Subcutaneous adipose tissue (tissue), 4 donors: ENCODE measurements around the gene EIF4E2. TPM values are rescaled to one million over a fixed set of nuclear protein-coding genes. Genes with fewer than 3 reads are reported as not detected.

Experiments
- total RNA-seq, 4 donors: library from RNA; depleted of rRNA; stranded (reverse); fragments of >200 nt; gene quantifications; one replicate each; pipeline ENCODE4 v1.1.0, GENCODE V29; 2016
- TF ChIP-seq, protein P1 (sequence below): fragments of 450-650 bp; IDR thresholded peaks from one replicate; pipeline ENCODE4 v1.5.1; 2016; ENCODE audit warnings: low read depth, mild to moderate bottlenecking, control low read depth, antibody characterized with exemption, moderate library complexity

Gene EIF4E2
- total RNA-seq, 4 donors from 2014 or later: 27.5 to 63.8 (median 35.0) TPM

DNA sequence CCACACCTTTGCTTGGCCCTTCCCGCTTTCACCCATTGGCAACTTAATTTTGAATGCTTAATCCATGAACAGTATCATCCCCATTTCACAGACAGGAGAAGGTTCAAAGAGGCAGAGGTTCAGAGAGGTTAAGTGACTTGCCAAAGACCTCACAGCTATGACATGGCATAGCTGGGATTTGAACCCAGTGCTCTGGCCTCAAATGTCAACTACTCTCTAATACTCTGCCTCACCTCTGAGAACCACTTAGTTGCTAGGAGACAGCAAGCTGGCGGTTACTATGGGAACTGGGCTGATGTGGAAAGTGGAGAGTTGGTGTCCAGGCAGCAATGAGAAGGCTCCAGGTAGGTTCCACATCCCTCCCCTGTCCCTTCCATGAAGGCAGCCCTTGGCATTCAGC, 46.1 kb upstream of the EIF4E2 start:
- TF ChIP-seq, protein P1, sequence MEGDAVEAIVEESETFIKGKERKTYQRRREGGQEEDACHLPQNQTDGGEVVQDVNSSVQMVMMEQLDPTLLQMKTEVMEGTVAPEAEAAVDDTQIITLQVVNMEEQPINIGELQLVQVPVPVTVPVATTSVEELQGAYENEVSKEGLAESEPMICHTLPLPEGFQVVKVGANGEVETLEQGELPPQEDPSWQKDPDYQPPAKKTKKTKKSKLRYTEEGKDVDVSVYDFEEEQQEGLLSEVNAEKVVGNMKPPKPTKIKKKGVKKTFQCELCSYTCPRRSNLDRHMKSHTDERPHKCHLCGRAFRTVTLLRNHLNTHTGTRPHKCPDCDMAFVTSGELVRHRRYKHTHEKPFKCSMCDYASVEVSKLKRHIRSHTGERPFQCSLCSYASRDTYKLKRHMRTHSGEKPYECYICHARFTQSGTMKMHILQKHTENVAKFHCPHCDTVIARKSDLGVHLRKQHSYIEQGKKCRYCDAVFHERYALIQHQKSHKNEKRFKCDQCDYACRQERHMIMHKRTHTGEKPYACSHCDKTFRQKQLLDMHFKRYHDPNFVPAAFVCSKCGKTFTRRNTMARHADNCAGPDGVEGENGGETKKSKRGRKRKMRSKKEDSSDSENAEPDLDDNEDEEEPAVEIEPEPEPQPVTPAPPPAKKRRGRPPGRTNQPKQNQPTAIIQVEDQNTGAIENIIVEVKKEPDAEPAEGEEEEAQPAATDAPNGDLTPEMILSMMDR: no peak

DNA sequence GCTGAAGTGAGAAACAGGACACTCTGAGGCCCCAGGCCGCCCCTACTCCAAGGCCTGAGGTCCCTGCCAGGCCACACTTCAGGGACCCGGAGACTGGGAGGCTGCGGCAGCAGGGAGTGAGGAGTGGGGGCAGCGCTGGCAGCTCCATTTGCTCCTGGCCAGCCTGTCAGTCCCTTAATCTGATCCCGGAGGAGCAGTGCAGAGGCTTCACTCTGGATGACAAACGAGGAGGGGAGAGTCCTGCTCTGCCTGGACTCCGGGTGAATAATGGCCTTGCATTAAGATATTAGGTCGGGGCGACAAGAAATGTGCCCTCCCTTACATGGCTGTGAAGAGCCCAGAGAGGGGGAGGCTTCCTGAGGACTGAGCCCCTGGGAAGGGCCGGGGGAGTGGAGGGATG, 44.6 kb upstream of the EIF4E2 start:
- TF ChIP-seq, protein P1: no peak

DNA sequence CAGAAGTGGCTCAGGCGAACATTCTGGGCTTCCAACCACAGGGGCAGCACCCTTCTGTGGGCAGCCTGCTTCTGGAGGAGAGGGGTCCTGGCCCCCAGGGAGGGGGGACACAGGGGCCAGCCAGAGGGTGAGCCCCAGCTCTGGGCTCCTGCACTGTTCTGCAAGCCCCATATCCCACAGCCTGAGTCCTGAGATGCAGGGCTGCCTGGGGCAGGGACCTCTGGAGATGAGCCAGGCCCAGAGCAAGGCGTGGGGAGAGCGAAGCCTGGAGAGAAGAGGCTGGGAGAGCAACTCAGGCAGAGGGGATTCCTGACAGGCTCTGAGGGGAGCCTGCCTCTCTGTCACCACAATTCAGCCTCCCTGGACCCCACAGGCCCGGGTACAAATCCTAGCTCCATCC, 43.8 kb upstream of the EIF4E2 start:
- TF ChIP-seq, protein P1: no peak

DNA sequence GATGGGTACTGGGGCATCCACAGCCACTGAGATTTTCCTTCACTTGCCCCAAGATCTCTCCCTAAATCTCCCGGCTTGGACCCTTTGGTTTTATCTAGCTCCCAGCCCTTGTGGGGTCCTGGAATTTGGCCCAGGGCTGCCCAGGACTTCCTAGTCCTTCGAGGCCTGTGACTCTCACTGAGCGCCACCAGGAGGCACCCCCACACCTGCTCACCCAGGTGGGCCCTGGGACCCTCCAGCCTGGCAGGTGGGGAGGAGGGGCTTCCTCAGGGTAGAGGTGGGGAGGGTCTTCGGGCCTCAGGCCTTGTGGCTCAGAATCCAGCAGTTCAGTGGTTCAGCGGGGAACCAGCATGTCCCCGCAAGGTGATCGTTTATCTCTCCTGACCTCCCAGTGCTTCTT, 42.2 kb upstream of the EIF4E2 start:
- TF ChIP-seq, protein P1: no peak

DNA sequence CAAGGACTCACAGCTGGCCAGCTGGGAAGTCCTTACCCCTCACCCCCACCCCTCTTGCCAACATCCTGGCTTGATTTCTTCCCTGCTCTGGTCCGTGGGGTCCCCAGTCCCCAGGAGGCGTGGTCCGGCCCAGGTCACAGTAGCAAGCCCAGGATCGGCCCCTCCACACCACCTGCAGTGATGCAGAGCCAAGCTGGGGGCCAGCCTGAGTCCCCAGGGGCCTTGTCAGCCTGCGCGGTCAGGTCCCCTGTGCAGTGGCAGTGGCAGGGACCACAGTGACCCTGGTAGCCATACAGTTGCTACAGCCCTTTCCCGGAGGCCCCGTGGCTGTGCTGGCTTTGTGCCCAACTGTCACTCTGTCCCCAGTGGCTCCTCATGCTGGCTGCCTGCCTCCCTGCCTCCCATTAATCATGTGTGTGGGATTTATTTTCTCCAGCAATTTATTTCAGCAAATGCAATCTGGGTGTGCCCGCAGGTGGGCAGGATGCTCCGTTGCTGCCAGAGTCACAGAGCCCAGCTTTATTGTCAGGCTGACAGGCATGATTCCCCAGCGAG, 39.1 kb upstream of the EIF4E2 start:
- TF ChIP-seq, protein P1: no peak

DNA sequence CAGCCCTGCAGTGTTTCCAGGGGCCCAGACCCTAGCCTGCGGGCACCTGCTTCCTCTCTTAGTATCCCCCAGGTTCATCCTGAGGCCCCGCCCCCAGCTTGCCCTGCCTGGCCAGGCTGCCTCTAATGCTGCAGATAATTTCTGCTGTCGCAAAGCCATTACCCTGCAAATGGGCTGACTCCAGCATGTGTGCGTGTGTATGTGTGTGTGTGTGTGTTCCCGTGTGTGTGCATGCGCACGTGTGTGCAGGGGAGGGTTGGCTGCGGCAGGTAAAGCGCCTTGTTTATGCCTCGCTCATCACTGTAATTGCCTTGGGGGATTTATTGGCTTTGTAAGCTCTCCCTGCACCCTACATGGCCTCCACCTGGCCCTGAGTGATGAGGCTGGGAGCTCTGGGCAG, 37.9 kb upstream of the EIF4E2 start:
- TF ChIP-seq, protein P1: no peak

DNA sequence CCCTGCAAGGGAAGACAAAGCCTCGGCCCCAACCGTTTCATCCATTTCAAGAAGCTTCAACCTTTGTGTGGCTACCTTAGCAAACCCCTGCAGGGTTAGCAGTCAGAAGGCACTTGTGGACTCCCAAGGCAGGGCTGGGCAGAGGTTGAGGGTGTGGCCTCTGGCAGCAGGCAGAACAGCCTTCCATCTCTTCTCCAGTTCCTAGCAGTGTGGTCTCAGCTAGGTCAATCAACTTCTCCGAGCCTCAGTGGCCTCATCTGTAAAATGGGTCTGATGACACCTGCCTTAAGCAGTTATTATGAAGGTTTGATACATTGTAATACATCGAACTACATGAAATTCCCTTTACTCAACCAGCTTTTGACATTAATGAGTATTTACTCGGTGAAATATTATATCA, 37.1 kb upstream of the EIF4E2 start:
- TF ChIP-seq, protein P1: no peak

DNA sequence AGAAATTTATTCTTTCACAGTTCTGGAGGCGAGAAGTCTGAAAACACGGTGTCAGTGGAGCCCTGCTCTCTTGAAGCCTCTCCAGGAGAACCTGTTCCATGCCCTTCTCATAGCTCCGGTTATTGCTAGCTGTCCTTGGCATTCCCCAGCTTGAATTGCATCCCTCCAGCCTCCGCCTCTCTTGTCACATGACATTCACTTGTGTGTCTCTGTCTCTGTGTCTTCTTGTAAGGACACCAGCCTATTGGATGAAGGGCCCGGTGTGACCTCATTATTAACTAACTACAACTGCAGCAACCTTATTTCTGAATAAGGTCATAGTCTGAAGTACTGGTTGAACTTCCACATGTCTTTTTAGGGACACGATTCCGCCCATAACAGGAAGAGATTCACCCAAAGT, 34.9 kb upstream of the EIF4E2 start:
- TF ChIP-seq, protein P1: no peak
